Erythroblast (primary cell): ENCODE results near the gene XPO6.

Experiments
- GATA1 ChIP-seq: IDR thresholded peaks from 2 replicates; pipeline ENCODE4 v1.6.1; 2011; ENCODE audit warnings: low read depth, mild to moderate bottlenecking, control low read depth, low read length, moderate library complexity
- POLR2A ChIP-seq: IDR thresholded peaks from 2 replicates; pipeline ENCODE4 v1.6.1; 2011; ENCODE audit warnings: mild to moderate bottlenecking, low read length

DNA sequence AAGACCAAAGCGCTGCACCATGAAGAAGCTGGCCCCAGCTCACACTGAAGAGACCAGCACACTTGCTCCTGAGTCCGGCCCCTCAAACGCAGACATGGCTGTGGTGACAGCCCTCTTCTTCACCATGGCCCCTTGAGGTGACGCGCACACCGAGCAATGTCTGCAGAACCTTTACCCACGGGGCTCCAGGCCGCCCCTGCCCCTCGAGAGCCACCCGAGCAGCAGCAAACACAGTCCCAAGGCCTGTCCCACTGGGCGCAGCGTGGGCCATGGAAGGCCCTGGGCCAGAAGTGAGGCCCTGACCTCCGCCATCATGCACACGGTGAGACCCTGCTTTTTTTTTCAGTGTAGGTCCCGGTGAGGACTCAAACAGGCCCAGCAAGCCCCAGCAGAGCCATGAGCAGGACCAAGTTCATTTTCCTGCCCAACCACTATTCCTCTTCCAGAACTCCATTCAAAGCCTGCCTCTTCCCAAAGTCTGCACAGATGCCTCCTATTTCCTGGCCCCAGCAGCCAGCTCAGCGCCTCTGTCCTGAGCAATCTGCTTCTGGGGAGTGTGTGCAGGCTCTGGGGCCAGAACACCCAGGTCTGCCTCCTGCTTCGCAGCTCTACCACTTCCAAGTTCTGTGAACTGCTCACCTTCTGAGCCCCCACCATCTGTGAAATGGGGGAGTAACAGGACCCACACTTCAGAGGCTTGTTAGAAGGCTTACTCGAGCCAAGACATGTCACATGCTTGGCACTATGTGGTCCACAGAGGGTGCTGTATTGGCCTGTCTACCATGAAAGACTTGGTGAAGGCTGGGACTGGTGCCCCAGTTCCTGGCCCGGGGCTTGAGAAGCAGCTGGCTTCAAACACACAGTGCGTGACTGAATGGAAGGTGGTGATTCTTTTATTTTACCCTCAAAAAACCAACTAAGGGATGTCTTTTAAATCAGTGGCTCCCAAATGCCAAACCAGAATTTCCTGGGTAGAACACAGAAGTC lies 112.5 kb downstream of the XPO6 start:
- TF ChIP-seq POLR2A (no peak), GATA1 (no peak)
